Measurements from ENCODE around the gene NXPH4. TPM values are rescaled to one million over a fixed set of nuclear protein-coding genes. Genes with fewer than 3 reads are reported as not detected.

The NXPH4 gene
- total and polyA plus RNA-seq, 10 of the 15 experiments (the other 5 are each of a cell fraction or from before 2014, with no cell fraction given): 0.03 to 0.26 TPM; not detected in 8

- H4K20me1 ChIP-seq (ENCODE audit: control insufficient read depth, insufficient read depth): no peaks in the 10 kb centered on the region
- TF ChIP-seq CUX1 (IDR thresholded peaks at IDR 0.05; ENCODE audit: insufficient replicate concordance, low read depth, low read length): no peak
- TF ChIP-seq, protein P1, sequence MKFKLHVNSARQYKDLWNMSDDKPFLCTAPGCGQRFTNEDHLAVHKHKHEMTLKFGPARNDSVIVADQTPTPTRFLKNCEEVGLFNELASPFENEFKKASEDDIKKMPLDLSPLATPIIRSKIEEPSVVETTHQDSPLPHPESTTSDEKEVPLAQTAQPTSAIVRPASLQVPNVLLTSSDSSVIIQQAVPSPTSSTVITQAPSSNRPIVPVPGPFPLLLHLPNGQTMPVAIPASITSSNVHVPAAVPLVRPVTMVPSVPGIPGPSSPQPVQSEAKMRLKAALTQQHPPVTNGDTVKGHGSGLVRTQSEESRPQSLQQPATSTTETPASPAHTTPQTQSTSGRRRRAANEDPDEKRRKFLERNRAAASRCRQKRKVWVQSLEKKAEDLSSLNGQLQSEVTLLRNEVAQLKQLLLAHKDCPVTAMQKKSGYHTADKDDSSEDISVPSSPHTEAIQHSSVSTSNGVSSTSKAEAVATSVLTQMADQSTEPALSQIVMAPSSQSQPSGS (IDR thresholded peaks at IDR 0.05; ENCODE audit: low read length): no peak
- no peak for TF ChIP-seq NR2C1 (IDR thresholded peaks at IDR 0.05)
- TF ChIP-seq SMARCA5 (IDR thresholded peaks at IDR 0.05): no peak
- no peak for TF ChIP-seq NFYA (IDR thresholded peaks at IDR 0.05; ENCODE audit: borderline replicate concordance, low read depth, low read length)
- no peak for TF ChIP-seq E4F1 (IDR thresholded peaks at IDR 0.05; ENCODE audit: borderline replicate concordance, partially characterized antibody)
- TF ChIP-seq EED (IDR thresholded peaks at IDR 0.05; ENCODE audit: low read depth): no peak
- TF ChIP-seq NBN (IDR thresholded peaks at IDR 0.05): no peak
- TF ChIP-seq, protein P2, sequence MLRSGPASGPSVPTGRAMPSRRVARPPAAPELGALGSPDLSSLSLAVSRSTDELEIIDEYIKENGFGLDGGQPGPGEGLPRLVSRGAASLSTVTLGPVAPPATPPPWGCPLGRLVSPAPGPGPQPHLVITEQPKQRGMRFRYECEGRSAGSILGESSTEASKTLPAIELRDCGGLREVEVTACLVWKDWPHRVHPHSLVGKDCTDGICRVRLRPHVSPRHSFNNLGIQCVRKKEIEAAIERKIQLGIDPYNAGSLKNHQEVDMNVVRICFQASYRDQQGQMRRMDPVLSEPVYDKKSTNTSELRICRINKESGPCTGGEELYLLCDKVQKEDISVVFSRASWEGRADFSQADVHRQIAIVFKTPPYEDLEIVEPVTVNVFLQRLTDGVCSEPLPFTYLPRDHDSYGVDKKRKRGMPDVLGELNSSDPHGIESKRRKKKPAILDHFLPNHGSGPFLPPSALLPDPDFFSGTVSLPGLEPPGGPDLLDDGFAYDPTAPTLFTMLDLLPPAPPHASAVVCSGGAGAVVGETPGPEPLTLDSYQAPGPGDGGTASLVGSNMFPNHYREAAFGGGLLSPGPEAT (IDR thresholded peaks at IDR 0.05; ENCODE audit: low read depth): no peak
- TF ChIP-seq YBX1 (IDR thresholded peaks at IDR 0.05): no peak
- TF ChIP-seq SPI1 (IDR thresholded peaks at IDR 0.05; ENCODE audit: borderline replicate concordance, insufficient read depth, low read depth, low read length): no peak
- no peak for TF ChIP-seq RUNX3 (IDR thresholded peaks at IDR 0.05; ENCODE audit: low read length)
- TF ChIP-seq, protein P3, sequence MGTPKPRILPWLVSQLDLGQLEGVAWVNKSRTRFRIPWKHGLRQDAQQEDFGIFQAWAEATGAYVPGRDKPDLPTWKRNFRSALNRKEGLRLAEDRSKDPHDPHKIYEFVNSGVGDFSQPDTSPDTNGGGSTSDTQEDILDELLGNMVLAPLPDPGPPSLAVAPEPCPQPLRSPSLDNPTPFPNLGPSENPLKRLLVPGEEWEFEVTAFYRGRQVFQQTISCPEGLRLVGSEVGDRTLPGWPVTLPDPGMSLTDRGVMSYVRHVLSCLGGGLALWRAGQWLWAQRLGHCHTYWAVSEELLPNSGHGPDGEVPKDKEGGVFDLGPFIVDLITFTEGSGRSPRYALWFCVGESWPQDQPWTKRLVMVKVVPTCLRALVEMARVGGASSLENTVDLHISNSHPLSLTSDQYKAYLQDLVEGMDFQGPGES (IDR thresholded peaks at IDR 0.05): no peak
- TF ChIP-seq MYB (IDR thresholded peaks at IDR 0.05; ENCODE audit: borderline replicate concordance, low read depth, low read length): no peak
Measured at GRCh38 chr12:57200497-57200896, 16.1 kb upstream of the NXPH4 start.

More at GRCh38 chr12:57200497-57200896, 16.1 kb upstream of the NXPH4 start:
- FAIRE-seq: no peak
- ATAC-seq: no peak
- Histone ChIP-seq H3K27me3 (replicated peaks in 1 of 2; ENCODE audit: control insufficient read depth in 2 of 2, insufficient read depth in 2 of 2, low read length in 1 of 2) (no peaks in the 10 kb centered on the region), H3K4me3 (no peak overlapping the region), H3K9ac (ENCODE audit: control insufficient read depth, insufficient read depth, low read length) (no peak overlapping the region), H2AFZ (ENCODE audit: control insufficient read depth, low read depth, low read length) (no peak overlapping the region), H3K4me2 (ENCODE audit: control insufficient read depth, insufficient read depth) (no peak overlapping the region), H3K4me1 (ENCODE audit: control insufficient read depth, insufficient read depth, low read length) (no peaks in the 10 kb centered on the region), H3K79me2 (ENCODE audit: control insufficient read depth, insufficient read depth, low read length) (no peaks in the 10 kb centered on the region), H3K36me3 (ENCODE audit: control insufficient read depth in 2 of 2, insufficient read depth in 2 of 2, low read length in 1 of 2) (no peaks in the 10 kb centered on the region), H3K27ac (ENCODE audit: control insufficient read depth, insufficient read depth) (no peak overlapping the region), H3K9me3 (replicated peaks; ENCODE audit: control insufficient read depth, insufficient read depth, low read length) (no peaks in the 10 kb centered on the region)
- intact Hi-C loops (cut with micrococcal nuclease; ENCODE audit: unreplicated experiment) (no loop called here), in situ Hi-C loops (cut with MboI) (no loop called here)
- 50% methylated on average over 15 of the region's 15 CpGs for WGBS (ENCODE audit: insufficient coverage, insufficient replicate concordance, low lambda C conversion rate, missing lambda C conversion rate)
- SMC1A ChIA-PET (ENCODE audit: uncharacterized antibody, unreplicated experiment): no interaction called here
- BruUV-seq (replicated peaks): no TSS peak
- CTCF ChIA-PET: no interaction called here
- RAD21 ChIA-PET (ENCODE audit: unreplicated experiment): no interaction called here
- POLR2A ChIA-PET: no interaction called here
- DNase-seq (ENCODE audit: low read depth, low spot score): no peak
